Stimulated activated naive CD8-positive, alpha-beta T cell treated with anti-CD3 and anti-CD28 coated beads, Interleukin-15, Interleukin-2, amounts not matched to agents 100 U/mL and 50 U/mL, for 24 hours (primary cell): ENCODE results near the gene ACTR1B.
"Not testable (repeated sequence)": the region's sequence is repeated elsewhere in the genome, so short reads cannot be mapped to it uniquely, and the experiment has no call there.

Experiments
- ATAC-seq: fragments of 150-1000 bp; cut with Tn5 transposase; one replicate; pipeline ENCODE4 v1.10.0; 2021
- DNase-seq: peaks from one replicate; pipeline ENCODE4 v3.0.0; 2021

Gene ACTR1B

DNA sequence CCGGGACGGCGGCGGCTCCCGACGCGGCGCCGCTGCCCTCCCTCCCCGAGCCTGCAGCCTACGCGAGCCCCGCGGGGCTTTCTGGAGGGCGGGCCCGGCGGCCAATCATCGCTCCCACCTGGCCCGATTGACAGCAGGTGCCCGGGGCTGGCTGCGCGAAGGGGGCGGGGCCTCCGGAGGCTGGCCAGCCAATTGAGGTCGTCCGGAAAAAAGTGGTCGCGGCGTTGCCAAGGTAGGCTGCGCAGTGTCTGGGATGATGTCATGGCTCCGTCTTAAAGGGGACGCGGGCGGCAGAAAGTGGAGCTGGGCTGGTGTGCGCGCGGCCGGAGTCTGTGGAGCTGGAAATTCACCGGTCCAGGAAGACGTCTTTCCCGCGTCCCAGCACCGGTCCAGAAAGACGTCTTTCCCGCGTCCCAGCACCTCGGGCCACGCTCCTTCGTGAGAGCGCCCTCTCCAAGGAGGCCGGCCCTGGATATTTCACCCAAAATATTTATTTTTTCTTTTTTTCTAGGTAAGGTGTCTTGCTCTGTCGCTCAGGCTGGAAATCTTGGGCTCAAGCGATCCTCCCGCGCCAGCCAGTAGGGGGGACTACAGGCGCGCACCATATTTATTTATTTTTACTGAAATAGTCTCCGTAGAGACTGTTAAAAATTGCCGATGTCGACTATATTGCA, at the start of gene ACTR1B:
TSS of gene ACTR1B (minus strand) at position 83 of the 674 bp plus-strand sequence. CDS start 154 bp downstream, outside the sequence.
- peak; percentile 98 for DNase-seq
- ATAC-seq: peak; percentile 81

DNA sequence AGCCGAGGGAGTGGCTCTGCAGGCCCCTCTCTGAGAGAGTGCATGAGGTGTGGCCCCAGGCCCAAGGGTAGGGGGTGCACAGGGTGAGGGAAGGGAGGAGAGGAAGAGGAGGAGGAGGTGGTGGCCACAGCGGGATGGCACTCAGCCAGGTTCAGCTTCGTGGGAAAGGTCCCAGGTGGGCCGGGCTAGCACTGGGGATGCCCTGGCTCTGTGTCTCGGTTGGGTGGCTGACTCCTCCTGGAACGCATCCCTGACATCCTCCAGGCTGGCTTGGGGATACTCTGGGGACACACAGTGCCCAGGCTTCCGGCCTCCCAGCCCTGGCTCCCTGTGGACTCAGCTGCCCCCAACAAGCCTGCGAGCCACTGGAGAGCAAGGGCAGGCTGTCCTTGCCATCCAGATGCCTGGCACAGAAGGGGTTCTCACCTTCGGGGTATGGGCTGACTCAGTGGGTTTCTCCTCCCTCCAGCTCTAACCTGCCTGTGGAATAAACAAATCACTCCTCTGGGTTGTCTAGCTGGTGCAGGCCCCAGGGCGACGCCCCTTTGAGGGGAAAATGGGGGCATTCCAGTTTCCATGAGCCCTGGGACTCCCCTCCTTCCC, 49.0 kb upstream of the ACTR1B start:
- peak; percentile 70 for ATAC-seq
- peak; percentile 73 for DNase-seq

DNA sequence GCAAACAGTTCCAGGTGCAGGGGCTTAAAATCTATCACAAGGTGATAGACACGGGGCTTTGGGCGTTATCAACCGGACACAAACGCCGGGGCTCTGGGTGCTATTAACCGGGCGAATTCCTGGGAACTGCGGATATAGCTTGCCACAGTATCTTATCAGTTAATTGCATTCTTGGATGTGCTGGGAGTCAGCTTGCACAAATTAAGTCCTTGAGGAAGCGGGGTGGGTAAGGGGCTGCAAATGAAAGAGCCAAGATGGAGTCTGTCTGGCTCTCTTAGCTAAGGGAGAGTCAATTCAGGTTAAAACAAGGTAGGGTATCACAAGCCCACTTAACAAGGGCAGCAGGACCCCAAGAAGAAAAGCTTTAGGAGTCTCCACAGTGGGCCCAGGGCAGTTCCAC, 48.3 kb upstream of the ACTR1B start:
- not testable (repeated sequence) for DNase-seq, ATAC-seq

DNA sequence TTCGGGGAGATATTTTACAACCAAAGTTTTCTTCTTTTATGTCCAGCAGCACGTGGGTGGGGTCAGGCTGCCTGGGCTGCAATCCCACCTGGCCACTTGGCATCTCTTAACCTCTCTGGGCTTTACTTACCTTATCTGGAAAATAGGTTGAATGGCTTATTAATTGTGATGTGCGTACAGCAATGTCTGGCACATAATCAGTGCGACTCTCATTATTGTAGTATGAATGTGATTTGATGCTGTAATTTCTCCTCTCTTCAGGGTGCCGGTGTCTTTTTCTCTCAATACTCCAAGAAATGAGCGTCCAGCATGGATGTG, 47.5 kb upstream of the ACTR1B start:
- ATAC-seq (no peak), DNase-seq (no peak)

DNA sequence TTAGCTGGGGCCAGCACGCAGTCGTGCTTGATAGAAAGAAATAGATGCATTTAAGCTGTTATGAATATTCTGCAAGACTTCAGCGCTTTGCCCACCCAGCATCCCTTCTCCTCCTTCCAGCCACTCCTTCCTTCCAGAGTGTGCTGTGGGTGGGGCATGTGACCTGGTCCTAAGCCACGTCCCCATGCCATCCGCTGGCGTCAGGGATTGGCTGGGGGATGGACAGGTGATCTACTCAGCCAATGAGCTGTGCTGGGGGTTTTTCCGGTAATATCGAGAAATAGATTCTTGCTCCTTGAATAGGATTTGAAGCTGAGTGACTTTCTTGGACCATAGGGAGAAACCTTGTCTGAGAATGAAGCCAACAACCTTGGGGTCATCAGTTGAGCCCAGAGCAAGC, 44.8 kb upstream of the ACTR1B start:
- no peak for ATAC-seq
- DNase-seq: no peak

DNA sequence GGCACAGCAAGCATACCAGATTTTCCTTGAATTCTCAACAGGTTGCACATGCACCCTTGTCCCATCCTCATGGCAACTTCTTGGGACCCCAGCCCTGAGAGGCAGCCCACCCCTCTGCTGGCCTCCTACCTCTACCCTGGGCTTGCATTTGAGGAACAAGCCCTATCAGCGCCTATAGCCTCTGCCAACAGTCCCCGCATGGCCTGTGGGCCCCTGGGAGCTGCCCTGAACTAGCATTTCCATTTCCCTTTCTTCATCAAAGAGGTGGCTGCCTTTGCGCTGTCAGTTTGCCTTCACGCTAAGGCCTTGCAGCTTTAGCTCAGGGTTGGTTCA, 44.2 kb upstream of the ACTR1B start:
- no peak for ATAC-seq

DNA sequence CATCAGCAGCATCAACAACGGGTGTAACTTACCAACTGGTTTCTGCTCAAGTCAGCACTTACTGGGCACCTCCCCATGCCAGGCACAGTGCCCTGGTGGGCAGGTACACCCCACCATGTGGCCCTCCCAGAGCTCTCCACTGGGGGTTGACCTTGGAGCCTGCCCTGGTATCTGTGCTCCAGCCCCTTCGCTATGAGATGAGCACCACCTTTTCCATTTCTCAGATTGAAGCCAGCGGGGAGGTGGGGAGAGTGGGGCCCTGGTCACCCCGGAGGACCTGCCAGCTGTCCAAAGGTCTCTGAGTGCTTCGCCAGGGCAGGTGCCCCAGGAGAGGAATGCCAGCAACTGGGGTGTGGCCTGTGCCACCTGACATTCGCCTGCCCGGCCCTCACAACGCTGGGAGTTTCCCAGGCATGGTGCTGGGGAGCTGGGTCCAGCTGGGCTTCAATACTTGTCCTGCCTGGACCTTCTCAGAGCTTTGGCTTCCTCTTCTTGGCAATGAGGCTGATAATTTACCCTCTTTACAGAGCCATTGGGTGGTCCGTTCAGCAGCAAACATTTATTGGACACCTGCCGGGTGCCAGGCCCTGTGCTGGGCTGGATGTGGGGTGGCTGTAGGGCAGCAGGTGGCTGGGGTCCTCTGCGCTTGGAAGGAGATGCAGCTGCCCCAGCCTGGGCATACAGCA, 43.7 kb upstream of the ACTR1B start:
- DNase-seq (no peak), ATAC-seq (no peak)

More for the DNA sequence above, 44.2 kb upstream of the ACTR1B start:
- no peak for DNase-seq

DNA sequence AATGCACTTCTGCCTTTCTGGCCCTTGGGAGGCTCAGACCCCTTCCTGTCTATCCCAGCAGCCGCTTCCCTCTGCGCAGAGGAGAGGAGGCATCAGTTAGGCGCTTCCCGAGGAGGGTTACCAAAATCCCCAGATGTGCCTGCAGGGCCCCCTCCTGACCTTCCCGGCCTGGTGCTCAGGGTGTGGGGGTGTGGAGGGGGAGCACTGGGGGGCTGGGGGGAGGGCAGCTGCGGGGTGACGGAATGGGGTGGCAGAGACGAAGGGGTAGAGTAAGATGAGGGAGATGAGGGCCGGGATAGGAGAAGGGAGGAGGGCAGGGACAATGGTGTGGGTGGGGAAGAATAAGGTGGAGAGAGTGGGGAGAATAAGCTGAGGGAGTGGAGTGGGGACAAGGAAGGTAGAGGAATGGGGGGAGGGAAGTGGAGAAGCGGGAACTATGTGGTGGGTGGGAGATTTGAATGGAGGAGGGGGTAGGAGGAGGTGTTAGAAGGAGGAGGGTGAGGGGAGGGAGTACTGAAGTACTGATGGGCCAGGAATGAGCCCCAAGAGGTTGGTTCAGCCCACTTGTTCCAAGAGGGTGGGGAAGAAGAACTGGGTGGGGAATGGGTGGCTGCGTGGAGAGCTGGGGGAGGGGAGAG, 43.0 kb upstream of the ACTR1B start:
- no peak for DNase-seq
- no peak for ATAC-seq

DNA sequence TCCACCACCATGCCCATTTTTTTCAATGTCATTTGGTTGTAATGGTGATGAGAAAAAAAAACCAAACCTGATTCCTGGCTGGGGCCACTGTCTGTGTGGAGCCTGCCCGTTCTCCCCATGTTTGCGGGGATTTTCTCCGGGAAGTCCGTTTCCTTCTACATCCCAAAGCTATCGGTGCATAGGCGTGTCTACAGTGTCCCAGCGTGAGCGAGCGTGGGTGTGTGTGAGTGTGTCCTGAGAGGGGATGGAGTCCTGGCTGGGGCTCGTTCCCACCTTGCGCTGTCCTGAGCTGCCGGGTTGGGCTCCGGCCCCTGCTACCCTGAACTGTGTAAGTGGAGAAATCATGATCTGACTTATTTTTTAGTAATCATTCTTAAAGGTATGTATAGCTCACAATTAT, 42.3 kb upstream of the ACTR1B start:
- DNase-seq (no peak), ATAC-seq (no peak)

DNA sequence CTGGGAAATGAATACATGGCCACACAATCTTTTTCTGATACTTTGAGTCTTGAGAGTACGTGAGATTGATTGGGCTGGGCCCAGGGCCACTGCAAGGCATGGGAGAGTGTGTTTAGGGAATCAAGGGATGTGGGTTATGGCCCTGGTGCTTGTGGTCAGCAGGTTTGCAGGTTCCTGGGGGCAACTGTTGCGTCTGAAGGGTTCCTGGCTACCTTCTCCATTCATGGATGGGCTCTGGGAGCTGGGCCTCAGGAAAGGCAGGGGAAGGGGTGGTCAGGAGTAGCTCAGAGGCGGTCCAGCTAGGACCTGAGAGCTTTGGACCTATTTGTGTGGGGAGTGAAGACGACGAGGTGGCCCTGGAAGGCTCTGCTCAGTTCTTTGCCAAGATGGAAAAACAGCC, 41.1 kb upstream of the ACTR1B start:
- DNase-seq (no peak), ATAC-seq (no peak)

DNA sequence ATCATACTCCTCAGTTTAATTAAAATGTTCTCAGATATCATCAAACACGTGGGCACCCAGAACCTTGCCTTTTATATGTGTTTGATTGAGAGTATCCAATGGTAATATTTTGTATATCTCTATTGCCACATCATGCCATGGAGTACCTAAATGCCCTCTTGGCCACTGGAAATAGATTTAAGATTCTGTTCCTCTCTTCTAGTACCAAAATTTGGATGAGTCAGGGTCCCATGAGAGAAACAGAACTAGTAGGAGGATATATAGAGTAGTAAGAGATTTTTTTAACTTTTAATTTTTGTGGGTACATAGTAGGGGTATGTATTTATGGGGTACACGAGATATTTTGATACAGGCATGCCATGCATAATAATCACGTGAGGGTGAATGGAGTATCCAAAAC, 39.9 kb upstream of the ACTR1B start:
- ATAC-seq (no peak), DNase-seq (no peak)

DNA sequence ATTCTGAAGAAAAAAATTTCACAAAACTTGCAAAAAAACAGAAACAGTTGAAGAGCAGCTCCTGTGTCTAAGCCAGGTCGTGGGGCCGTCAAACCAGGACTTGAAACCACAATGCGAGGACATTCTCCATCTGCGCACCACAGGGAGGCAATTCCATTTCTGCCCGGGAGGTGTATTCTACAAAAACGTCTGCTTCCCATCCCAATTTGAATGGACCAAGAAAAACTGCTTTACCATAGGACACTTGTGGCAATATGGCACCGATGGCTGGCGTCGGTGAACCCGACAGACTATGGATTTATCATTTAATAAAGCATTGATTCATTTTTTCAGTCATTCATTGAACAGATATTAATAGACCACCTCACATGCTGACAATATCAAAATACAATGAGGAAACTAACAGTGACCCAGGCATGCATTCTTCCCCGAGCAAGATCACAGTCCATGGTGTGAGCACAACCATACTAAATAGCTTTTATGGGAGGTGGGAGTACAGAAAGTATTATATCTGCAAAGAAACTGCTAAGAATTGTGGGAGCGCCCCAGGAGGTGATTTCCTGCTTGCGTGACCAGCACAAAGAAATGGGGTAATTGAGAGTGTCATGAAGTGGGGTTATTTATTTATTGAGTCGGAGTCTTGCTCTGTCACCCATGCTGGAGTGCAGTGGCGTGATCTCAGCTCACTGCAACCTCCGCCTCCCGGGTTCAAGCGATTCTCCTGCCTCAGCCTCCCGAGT, 39.1 kb upstream of the ACTR1B start:
- ATAC-seq (no peak), DNase-seq (no peak)

DNA sequence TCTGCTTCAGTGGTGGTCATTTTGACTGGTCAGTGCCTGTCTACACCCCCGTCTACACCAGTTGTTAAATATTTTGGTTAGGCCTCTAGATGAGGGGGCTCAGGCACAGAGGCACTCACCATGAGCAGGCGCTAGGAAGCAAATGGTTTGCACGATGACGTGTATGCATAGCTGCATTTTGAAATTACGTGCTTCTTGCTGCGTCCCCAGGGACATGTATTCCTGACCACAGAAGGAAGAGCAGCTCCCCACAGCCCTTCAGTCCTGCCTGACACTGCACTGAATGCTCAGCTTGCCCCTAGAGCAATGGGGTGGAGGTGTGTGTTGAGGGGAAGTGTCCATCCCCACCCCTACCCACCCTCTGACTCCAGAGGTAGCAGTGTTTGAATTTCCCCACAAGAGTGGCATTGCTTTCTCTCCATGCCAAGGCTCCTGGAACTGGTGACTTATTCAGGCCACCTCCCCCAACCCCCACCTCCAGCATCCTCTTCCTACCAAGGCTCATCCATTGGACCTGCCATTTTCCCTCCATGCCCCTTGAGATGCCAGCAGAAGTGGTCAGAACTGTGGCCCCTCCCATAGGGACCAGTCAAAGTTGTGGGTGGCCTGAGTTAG, 38.1 kb upstream of the ACTR1B start:
- ATAC-seq (no peak), DNase-seq (no peak)

DNA sequence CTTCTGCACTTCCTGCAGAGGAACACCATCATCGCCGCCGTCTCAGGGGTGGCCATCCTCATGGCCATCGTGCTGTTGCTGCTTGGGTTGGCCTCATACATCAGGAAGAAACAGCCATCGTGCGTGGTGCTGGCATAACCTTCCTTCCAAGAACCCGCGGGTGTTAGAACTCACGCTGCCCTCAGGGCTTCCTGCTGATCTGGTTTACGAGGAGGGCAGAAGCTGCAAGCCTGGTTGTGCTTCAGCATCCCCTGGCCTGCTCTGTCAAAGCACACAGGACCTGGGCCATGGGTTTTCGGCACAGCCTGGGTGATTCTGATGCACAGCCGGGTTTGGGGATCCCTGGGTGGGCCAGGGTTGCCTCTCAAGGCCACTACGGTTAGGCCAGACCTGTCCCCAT, 37.3 kb upstream of the ACTR1B start:
- ATAC-seq (no peak), DNase-seq (no peak)

DNA sequence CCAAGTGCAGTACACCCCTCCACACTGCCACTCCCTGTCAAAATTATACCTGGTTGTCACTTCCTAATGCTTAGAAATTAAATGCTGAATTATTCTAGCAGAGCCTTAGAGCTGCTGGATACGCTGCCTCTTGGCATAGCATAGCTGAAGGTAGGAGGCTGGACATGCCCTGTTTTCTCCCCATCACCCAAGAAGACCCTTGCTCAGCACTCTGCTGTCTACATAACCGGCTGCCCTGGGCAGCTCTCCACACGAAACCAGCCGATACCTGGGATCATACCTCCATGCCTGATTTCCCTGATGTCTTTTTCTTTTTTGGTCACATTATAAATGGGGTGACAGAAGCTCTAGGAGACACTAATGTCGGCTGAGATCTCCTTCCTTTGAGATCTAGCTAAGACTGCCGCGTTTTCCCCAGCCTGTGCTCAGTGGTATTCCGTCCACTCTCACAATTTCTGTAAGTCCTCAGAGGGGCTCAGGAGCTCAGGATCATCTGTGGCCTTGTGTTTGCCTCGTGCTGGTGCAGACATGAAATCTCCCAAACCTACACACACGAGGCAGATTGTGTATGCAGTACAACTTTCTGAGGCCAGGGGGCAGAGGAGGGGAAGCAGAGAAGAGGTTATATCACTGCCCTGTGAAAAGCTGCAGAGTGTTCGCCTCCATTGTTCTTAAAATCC, 36.1 kb upstream of the ACTR1B start:
- peak; percentile 82 for ATAC-seq
- DNase-seq: peak; percentile 77

DNA sequence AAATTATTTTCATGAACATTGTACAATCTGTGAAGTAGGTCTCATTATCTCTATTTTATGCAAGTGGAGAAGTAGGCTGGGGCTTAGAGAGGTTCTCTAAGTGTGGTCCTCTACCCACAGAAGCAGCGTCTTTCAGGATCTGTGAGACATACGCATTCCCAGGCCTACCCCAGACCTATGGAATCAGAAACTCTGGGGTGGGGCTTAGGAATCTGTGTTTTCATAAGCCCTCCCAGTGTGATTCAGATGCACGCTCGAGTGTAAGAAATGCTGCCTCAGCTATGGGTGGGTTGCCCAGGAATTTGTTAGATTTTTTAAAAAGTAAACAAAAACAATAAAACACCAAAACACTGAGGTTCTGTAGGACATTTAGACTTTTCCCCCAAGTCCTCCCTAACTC, 34.7 kb upstream of the ACTR1B start:
- no peak for ATAC-seq

DNA sequence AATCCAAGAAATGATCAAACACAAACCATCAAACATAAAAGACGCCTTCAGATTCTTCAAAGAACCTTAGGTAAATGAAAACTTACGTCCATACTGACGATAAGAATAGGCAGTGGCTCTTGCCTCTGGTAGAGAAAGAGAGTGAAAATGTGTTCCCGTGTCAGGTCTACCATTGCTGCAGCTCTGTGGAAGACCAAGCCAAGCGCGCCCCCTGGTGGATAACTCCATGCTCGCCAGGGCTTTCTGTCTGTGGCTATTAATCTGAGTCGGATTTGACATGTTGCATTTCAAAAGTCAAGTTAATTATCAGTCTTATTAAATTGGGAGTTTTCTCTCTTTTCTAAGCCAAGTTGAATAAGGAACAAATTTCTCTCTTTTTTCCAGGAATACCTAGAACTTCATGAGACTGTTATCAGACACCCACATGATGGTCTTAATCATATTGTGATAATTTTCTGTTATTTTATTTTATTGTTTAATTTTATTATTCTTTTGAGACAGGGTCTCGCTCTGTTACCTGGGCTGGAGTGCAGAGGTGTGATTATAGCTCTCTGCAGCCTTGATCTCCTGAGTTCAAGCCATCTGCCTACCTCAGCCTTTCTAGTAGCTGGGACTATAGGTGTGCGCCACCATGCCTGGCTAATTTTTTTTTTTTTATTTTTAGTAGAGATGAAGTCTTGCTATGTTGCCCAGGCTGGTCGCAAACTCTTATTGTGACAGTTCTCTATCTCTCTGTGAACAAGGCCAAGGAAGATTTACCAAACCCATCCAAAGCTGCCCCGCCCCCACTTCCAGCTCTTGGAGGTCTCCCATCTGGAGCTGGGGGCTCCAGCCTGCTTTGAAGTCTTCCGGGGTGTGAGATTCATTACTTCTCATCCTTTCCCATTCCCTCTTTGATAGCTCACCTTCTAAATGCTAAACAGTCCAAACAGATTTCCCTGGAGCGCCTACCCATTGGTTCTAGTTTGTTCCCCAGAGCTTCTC, 33.7 kb upstream of the ACTR1B start:
- ATAC-seq (peak; percentile 90), DNase-seq (peak; percentile 95)

More for the DNA sequence above, 34.7 kb upstream of the ACTR1B start:
- DNase-seq: no peak

DNA sequence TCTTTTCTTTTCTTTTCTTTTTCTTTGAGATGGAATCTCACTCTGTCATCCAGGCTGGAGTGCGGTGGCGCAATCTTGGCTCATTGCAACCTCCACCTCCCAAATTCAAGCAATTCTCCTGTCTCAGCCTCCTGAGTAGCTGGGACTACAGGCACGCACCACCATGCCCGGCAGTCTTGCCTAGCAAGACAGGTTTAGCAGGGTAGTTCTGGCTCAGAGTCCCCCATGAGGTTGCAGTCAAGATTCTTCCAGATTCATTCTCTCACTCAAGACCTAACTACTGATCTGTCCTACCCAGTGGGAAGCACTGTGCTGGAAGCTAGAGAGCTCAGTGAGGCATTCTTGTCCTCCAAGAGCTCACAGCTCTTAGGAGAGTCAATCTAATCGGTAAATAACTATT, 31.9 kb upstream of the ACTR1B start:
- no peak for ATAC-seq
- DNase-seq: no peak

DNA sequence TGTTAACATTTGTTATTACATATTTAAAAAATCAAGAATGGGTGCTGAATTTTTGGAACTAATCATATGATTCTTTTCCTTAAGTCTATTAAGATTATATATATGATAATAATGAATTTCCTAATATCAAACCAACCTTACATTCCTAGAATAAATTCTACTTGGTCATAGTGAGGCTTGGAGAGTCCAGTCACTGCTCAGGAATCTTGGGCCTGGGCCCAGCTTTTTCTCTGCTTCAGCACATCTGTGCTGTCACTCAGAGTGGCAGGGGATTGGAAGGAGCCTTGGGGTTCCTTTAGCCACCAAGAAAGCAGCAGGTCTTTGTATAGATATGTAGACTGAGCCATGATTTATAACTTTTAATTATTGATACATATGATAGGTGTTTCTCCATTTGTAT, 29.6 kb upstream of the ACTR1B start:
- no peak for DNase-seq
- no peak for ATAC-seq

DNA sequence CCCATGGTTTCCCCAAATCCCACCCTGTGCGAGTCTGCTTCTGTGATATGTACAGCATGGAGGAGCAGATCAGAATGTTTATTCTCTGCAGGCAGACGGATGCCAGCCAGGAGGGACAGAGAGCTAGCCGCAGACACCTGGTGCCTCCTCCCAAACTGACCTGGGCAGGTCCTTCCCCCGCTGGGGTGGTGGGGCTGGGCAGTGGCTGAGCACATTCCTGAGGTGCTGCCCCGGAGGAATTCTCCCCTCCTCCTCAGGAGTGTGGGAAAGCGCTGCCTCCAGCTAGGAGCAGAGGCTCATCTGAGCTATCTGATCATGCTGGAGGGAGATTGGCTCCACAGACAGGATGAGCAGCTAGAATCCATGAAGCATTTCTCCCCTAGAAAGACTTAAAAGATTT, 27.3 kb upstream of the ACTR1B start:
- ATAC-seq: no peak
- DNase-seq: no peak
